Memory B cell (primary cell): ENCODE data around the gene PITRM1.

ENCODE experiments used
- ATAC-seq: fragments of 150-1000 bp; cut with Tn5 transposase; 2 replicates; pipeline ENCODE4 v1.10.0; 2021; ENCODE audit warnings: low read depth, mild to moderate bottlenecking, moderate library complexity
- DNase-seq, 2 donors: peaks; one replicate each; pipeline ENCODE4 v3.0.0; 2022; ENCODE audit warnings: low spot score in 2 of 2
- H3K27ac Mint-ChIP-seq: one replicate; pipeline ENCODE4 v1.8.0; 2022; ENCODE audit warnings: mild to moderate bottlenecking, moderate library complexity, mixed read lengths
- H3K27me3 Mint-ChIP-seq: one replicate; pipeline ENCODE4 v1.8.0; 2022; ENCODE audit warnings: mixed read lengths
- H3K36me3 Mint-ChIP-seq: one replicate; pipeline ENCODE4 v1.8.0; 2022; ENCODE audit warnings: mild to moderate bottlenecking, mixed read lengths
- H3K4me1 Mint-ChIP-seq: one replicate; pipeline ENCODE4 v1.8.0; 2022; ENCODE audit warnings: mixed read lengths
- H3K4me3 Mint-ChIP-seq: one replicate; pipeline ENCODE4 v1.8.0; 2022; ENCODE audit warnings: mild to moderate bottlenecking, moderate library complexity, mixed read lengths
- H3K9me3 Mint-ChIP-seq: one replicate; pipeline ENCODE4 v1.8.0; 2022; ENCODE audit warnings: mixed read lengths

Gene PITRM1

GRCh38 chr10:3098689-3099088 is 73.9 kb downstream of the PITRM1 start:
- DNase-seq (no peak), ATAC-seq (no peak)
- H3K4me3 Mint-ChIP-seq: no peak overlapping the region
- H3K27ac Mint-ChIP-seq: no peak overlapping the region
- no peaks in the 10 kb centered on the region for H3K27me3 Mint-ChIP-seq
- H3K4me1 Mint-ChIP-seq: peaks cover 7% of the 10 kb centered on the region
- H3K9me3 Mint-ChIP-seq: no peaks in the 10 kb centered on the region
- peaks cover 29% of the 10 kb centered on the region for H3K36me3 Mint-ChIP-seq

GRCh38 chr10:3097160-3097559 is 75.4 kb downstream of the PITRM1 start:
- Mint-ChIP-seq H3K27me3 (no peaks in the 10 kb centered on the region), H3K4me3 (no peak overlapping the region), H3K27ac (no peak overlapping the region), H3K4me1 (peaks cover 11% of the 10 kb centered on the region), H3K36me3 (peaks cover 24% of the 10 kb centered on the region), H3K9me3 (no peaks in the 10 kb centered on the region)
- ATAC-seq (no peak), DNase-seq (no peak)

- ATAC-seq (no peak), DNase-seq (no peak)
- peaks cover 21% of the 10 kb centered on the region for H3K36me3 Mint-ChIP-seq
- H3K9me3 Mint-ChIP-seq: no peaks in the 10 kb centered on the region
- no peak overlapping the region for H3K27ac Mint-ChIP-seq
- H3K4me3 Mint-ChIP-seq: no peak overlapping the region
- peaks cover 12% of the 10 kb centered on the region for H3K4me1 Mint-ChIP-seq
- no peaks in the 10 kb centered on the region for H3K27me3 Mint-ChIP-seq
Measured at GRCh38 chr10:3096149-3096548, 76.4 kb downstream of the PITRM1 start.

GRCh38 chr10:3095373-3096139 is 77.0 kb downstream of the PITRM1 start:
- ATAC-seq (no peak), DNase-seq (no peak)
- no peak overlapping the region for H3K27ac Mint-ChIP-seq
- H3K9me3 Mint-ChIP-seq: no peaks in the 10 kb centered on the region
- H3K27me3 Mint-ChIP-seq: no peaks in the 10 kb centered on the region
- peaks cover 12% of the 10 kb centered on the region for H3K4me1 Mint-ChIP-seq
- peaks cover 18% of the 10 kb centered on the region for H3K36me3 Mint-ChIP-seq
- no peak overlapping the region for H3K4me3 Mint-ChIP-seq

GRCh38 chr10:3094609-3095036 is 78.0 kb downstream of the PITRM1 start:
- Mint-ChIP-seq H3K4me1 (peaks cover 10% of the 10 kb centered on the region), H3K27ac (peak overlapping the region; percentile 12)
- no peak for ATAC-seq

GRCh38 chr10:3093996-3094395 is 78.6 kb downstream of the PITRM1 start:
- H3K4me3 Mint-ChIP-seq: no peak overlapping the region
- DNase-seq (no peak), ATAC-seq (no peak)
- H3K4me1 Mint-ChIP-seq: peaks cover 10% of the 10 kb centered on the region
- peak overlapping the region; percentile 12 for H3K27ac Mint-ChIP-seq
- H3K27me3 Mint-ChIP-seq: no peaks in the 10 kb centered on the region
- no peaks in the 10 kb centered on the region for H3K9me3 Mint-ChIP-seq
- peaks cover 14% of the 10 kb centered on the region for H3K36me3 Mint-ChIP-seq

More at GRCh38 chr10:3094609-3095036, 78.0 kb downstream of the PITRM1 start:
- H3K36me3 Mint-ChIP-seq: peaks cover 16% of the 10 kb centered on the region
- DNase-seq: no peak
- H3K4me3 Mint-ChIP-seq: no peak overlapping the region
- H3K9me3 Mint-ChIP-seq: no peaks in the 10 kb centered on the region
- no peaks in the 10 kb centered on the region for H3K27me3 Mint-ChIP-seq

GRCh38 chr10:3091921-3092320 is 80.7 kb downstream of the PITRM1 start:
- Mint-ChIP-seq H3K27ac (peak overlapping the region; percentile 7), H3K27me3 (no peaks in the 10 kb centered on the region), H3K4me1 (peaks cover 10% of the 10 kb centered on the region), H3K36me3 (peaks cover 14% of the 10 kb centered on the region), H3K9me3 (no peaks in the 10 kb centered on the region), H3K4me3 (no peak overlapping the region)
- no peak for DNase-seq
- no peak for ATAC-seq

- Mint-ChIP-seq H3K27ac (no peak overlapping the region), H3K9me3 (no peaks in the 10 kb centered on the region), H3K36me3 (peaks cover 14% of the 10 kb centered on the region), H3K4me1 (peaks cover 10% of the 10 kb centered on the region), H3K4me3 (no peak overlapping the region), H3K27me3 (no peaks in the 10 kb centered on the region)
- ATAC-seq (no peak), DNase-seq (no peak)
Measured at GRCh38 chr10:3090914-3091787, 81.4 kb downstream of the PITRM1 start.

- H3K4me3 Mint-ChIP-seq: no peak overlapping the region
- H3K9me3 Mint-ChIP-seq: no peaks in the 10 kb centered on the region
- no peaks in the 10 kb centered on the region for H3K27me3 Mint-ChIP-seq
- DNase-seq (no peak), ATAC-seq (no peak)
- H3K36me3 Mint-ChIP-seq: peaks cover 14% of the 10 kb centered on the region
- H3K4me1 Mint-ChIP-seq: peaks cover 7% of the 10 kb centered on the region
- no peak overlapping the region for H3K27ac Mint-ChIP-seq
Measured at GRCh38 chr10:3090388-3090787, 82.2 kb downstream of the PITRM1 start.
